Measurements from ENCODE around the gene RALB. TPM values are rescaled to one million over a fixed set of nuclear protein-coding genes. Genes with fewer than 3 reads are reported as not detected.

Gene RALB
- polyA plus RNA-seq, 1 donor (not counting 4 experiments of a cell fraction or from before 2014, with no cell fraction given), result 80.8 TPM

DNA sequence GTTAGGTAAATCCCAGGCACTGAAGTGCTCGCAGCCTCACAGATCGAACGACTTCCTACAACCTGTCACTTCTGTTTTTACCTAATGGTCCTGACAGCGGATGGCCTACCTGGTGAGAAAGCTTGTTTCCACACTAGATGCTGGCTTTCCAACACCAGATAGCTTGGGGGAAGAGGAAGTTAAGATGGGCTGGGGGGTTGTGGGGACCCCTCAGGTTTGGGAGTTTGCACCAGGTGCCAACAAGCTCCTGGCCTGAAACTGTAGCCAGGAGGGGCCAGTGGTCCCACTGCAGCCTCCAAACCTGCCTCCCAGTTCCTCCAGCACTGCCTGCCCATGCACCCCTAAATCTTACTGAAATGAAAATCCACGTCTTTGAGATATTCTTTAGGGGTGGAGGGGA, 33.4 kb upstream of the RALB start:
- H3K4me1 ChIP-seq (ENCODE audit: control insufficient read depth, extremely low read depth, insufficient read depth, low read length), result peaks cover 15% of the 10 kb centered on the region
- H3K9me3 ChIP-seq (ENCODE audit: control insufficient read depth, low read depth, low read length), result peaks cover 5% of the 10 kb centered on the region
- TF ChIP-seq, protein P1, sequence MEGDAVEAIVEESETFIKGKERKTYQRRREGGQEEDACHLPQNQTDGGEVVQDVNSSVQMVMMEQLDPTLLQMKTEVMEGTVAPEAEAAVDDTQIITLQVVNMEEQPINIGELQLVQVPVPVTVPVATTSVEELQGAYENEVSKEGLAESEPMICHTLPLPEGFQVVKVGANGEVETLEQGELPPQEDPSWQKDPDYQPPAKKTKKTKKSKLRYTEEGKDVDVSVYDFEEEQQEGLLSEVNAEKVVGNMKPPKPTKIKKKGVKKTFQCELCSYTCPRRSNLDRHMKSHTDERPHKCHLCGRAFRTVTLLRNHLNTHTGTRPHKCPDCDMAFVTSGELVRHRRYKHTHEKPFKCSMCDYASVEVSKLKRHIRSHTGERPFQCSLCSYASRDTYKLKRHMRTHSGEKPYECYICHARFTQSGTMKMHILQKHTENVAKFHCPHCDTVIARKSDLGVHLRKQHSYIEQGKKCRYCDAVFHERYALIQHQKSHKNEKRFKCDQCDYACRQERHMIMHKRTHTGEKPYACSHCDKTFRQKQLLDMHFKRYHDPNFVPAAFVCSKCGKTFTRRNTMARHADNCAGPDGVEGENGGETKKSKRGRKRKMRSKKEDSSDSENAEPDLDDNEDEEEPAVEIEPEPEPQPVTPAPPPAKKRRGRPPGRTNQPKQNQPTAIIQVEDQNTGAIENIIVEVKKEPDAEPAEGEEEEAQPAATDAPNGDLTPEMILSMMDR (optimal IDR thresholded peaks at IDR 0.05 in 1 of 3, IDR thresholded peaks at IDR 0.05 in 1 of 3, conservative IDR thresholded peaks at IDR 0.05 in 1 of 3; ENCODE audit: extremely low read depth in 1 of 3, insufficient read depth in 2 of 3, low read length in 3 of 3), result no peak
- no peak overlapping the region for H2AFZ ChIP-seq (ENCODE audit: control insufficient read depth, low read length)
- DNase-seq (ENCODE audit: low read depth, low spot score) (no peak), FAIRE-seq (no peak)
- no peak overlapping the region for H3K9ac ChIP-seq (ENCODE audit: control insufficient read depth, extremely low read depth, insufficient read depth, low read length)
- H3K9me1 ChIP-seq (ENCODE audit: control insufficient read depth, extremely low read depth, insufficient read depth, low read length), result no peaks in the 10 kb centered on the region
- peaks cover 11% of the 10 kb centered on the region for H3K79me2 ChIP-seq (ENCODE audit: control insufficient read depth, insufficient read depth, low read length)
- H3K4me3 ChIP-seq (ENCODE audit: control insufficient read depth in 2 of 3, extremely low read depth in 1 of 3, insufficient read depth in 2 of 3, low read depth in 1 of 3, low read length in 3 of 3), result no peak overlapping the region
- no peaks in the 10 kb centered on the region for H3K27me3 ChIP-seq (ENCODE audit: control insufficient read depth, extremely low read depth, insufficient read depth, low read length)
- peaks cover 0 to 3% of the 10 kb centered on the region in 2 experiments for H3K36me3 ChIP-seq (ENCODE audit: control insufficient read depth in 2 of 2, extremely low read depth in 1 of 2, insufficient read depth in 2 of 2, low read length in 2 of 2)
- no peak overlapping the region for H3K4me2 ChIP-seq (ENCODE audit: control insufficient read depth, extremely low read depth, insufficient read depth, low read depth, low read length)
- no peak overlapping the region for H3K27ac ChIP-seq (ENCODE audit: control insufficient read depth, insufficient read depth, low read length)
- H4K20me1 ChIP-seq (ENCODE audit: control insufficient read depth, extremely low read depth, insufficient read depth, low read length), result no peaks in the 10 kb centered on the region
- dilution Hi-C loops (cut with MboI; ENCODE audit: extremely low pct_ligation_motif_present, low sequenced_read_pairs), result no loop called here

- peaks cover 11% of the 10 kb centered on the region for H3K79me2 ChIP-seq (ENCODE audit: control insufficient read depth, insufficient read depth, low read length)
Measured at GRCh38 chr2:120219766-120220165, 32.9 kb upstream of the RALB start.

More at GRCh38 chr2:120219766-120220165, 32.9 kb upstream of the RALB start:
- Histone ChIP-seq H3K4me1 (ENCODE audit: control insufficient read depth, extremely low read depth, insufficient read depth, low read length) (peaks cover 15% of the 10 kb centered on the region), H3K9me1 (ENCODE audit: control insufficient read depth, extremely low read depth, insufficient read depth, low read length) (no peaks in the 10 kb centered on the region), H3K27ac (ENCODE audit: control insufficient read depth, insufficient read depth, low read length) (no peak overlapping the region), H3K9me3 (ENCODE audit: control insufficient read depth, low read depth, low read length) (peaks cover 5% of the 10 kb centered on the region), H3K9ac (ENCODE audit: control insufficient read depth, extremely low read depth, insufficient read depth, low read length) (no peak overlapping the region), H2AFZ (ENCODE audit: control insufficient read depth, low read length) (no peak overlapping the region), H3K36me3 (ENCODE audit: control insufficient read depth in 2 of 2, extremely low read depth in 1 of 2, insufficient read depth in 2 of 2, low read length in 2 of 2) (peaks cover 0 to 3% of the 10 kb centered on the region in 2 experiments), H3K4me2 (ENCODE audit: control insufficient read depth, extremely low read depth, insufficient read depth, low read depth, low read length) (no peak overlapping the region), H3K4me3 (ENCODE audit: control insufficient read depth in 2 of 3, extremely low read depth in 1 of 3, insufficient read depth in 2 of 3, low read depth in 1 of 3, low read length in 3 of 3) (no peak overlapping the region), H3K27me3 (ENCODE audit: control insufficient read depth, extremely low read depth, insufficient read depth, low read length) (no peaks in the 10 kb centered on the region), H4K20me1 (ENCODE audit: control insufficient read depth, extremely low read depth, insufficient read depth, low read length) (no peaks in the 10 kb centered on the region)
- TF ChIP-seq, protein P1 (optimal IDR thresholded peaks at IDR 0.05 in 1 of 3, IDR thresholded peaks at IDR 0.05 in 1 of 3, conservative IDR thresholded peaks at IDR 0.05 in 1 of 3; ENCODE audit: extremely low read depth in 1 of 3, insufficient read depth in 2 of 3, low read length in 3 of 3), result no peak
- TF ChIP-seq EZH2 (IDR thresholded peaks at IDR 0.05; ENCODE audit: low read length), result no peak
- FAIRE-seq (no peak), DNase-seq (ENCODE audit: low read depth, low spot score) (no peak)
- dilution Hi-C loops (cut with MboI; ENCODE audit: extremely low pct_ligation_motif_present, low sequenced_read_pairs), result no loop called here
